ENCODE results near the gene MEF2D.

Gene MEF2D

GRCh38 chr1:156421062-156421938 is 79.3 kb downstream of the MEF2D start:
- Histone ChIP-seq H3K4me1 (ENCODE audit: control insufficient read depth, insufficient read depth, low read length) (peaks cover 2% of the 10 kb centered on the region; the same call in 1 of the 2 replicates), H3K9me3 (ENCODE audit: control insufficient read depth, insufficient read depth, low read depth, low read length) (no peaks in the 10 kb centered on the region), H3K27ac (ENCODE audit: extremely low read depth, low read depth, low read length) (no peak overlapping the region), H3K36me3 (ENCODE audit: control insufficient read depth in 2 of 2, insufficient read depth in 1 of 2, low read length in 2 of 2) (no peaks in the 10 kb centered on the region), H3K4me3 (ENCODE audit: low read depth, low read length) (peak overlapping the region; percentile 17)
- POLR2A ChIA-PET, result interaction anchor here (0.7 to 1.0 kb wide), 3 partner anchors 10 to 69 kb away, joined by 3 to 9 read pairs (median 3); no protein-coding TSS in a partner anchor
- CTCF ChIA-PET, result interaction anchor here (0.7 to 2.6 kb wide), 3 partner anchors 9 to 35 kb away, joined by 3 to 12 read pairs (median 9); no protein-coding TSS in a partner anchor
- peak; percentile 89 for TF ChIP-seq ZNF366 (tag by site-specific recombination; conservative IDR thresholded peaks at IDR 0.05)
- TF ChIP-seq SP7 (tag by site-specific recombination; IDR thresholded peaks at IDR 0.05), result peak; percentile 73; the same call in 1 of the 2 replicates
- no peak for TF ChIP-seq TRIM28 (IDR thresholded peaks at IDR 0.05; ENCODE audit: borderline replicate concordance, low read length)
- TF ChIP-seq, protein P1, sequence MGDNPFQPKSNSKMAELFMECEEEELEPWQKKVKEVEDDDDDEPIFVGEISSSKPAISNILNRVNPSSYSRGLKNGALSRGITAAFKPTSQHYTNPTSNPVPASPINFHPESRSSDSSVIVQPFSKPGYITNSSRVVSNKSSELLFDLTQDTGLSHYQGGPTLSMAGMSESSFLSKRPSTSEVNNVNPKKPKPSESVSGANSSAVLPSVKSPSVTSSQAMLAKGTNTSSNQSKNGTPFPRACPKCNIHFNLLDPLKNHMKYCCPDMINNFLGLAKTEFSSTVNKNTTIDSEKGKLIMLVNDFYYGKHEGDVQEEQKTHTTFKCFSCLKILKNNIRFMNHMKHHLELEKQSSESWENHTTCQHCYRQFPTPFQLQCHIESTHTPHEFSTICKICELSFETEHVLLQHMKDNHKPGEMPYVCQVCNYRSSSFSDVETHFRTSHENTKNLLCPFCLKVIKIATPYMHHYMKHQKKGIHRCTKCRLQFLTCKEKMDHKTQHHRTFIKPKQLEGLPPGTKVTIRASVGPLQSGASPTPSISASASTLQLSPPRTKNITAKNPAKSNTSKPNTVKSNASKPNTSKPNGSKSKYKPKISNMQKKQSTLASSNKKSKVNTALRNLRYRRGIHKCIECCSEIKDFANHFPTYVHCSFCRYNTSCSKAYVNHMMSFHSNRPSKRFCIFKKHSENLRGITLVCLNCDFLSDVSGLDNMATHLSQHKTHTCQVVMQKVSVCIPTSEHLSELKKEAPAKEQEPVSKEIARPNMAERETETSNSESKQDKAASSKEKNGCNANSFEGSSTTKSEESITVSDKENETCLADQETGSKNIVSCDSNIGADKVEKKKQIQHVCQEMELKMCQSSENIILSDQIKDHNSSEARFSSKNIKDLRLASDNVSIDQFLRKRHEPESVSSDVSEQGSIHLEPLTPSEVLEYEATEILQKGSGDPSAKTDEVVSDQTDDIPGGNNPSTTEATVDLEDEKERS (tag by site-specific recombination; IDR thresholded peaks at IDR 0.05), result no peak
- TF ChIP-seq MZF1 (tag by site-specific recombination; IDR thresholded peaks at IDR 0.05; ENCODE audit: borderline replicate concordance), result no peak
- TF ChIP-seq ZNF561 (tag by site-specific recombination; IDR thresholded peaks at IDR 0.05; ENCODE audit: borderline replicate concordance), result peak; percentile 85; the same call in 1 of the 2 replicates
- TF ChIP-seq ZNF514 (tag by site-specific recombination; IDR thresholded peaks at IDR 0.05), result no peak
- TF ChIP-seq ZNF37A (tag by site-specific recombination; IDR thresholded peaks at IDR 0.05), result no peak
- TF ChIP-seq ZNF510 (tag by site-specific recombination; IDR thresholded peaks at IDR 0.05; ENCODE audit: insufficient replicate concordance), result no peak
- peak; percentile 70 for TF ChIP-seq ZNF335 (tag by site-specific recombination; conservative IDR thresholded peaks at IDR 0.05)
- TF ChIP-seq ZNF521 (tag by site-specific recombination; IDR thresholded peaks at IDR 0.05), result no peak
- peak; percentile 64; the same call in 1 of the 2 replicates for TF ChIP-seq ZFP37 (tag by site-specific recombination; IDR thresholded peaks at IDR 0.05)
- TF ChIP-seq ZNF146 (tag by site-specific recombination; IDR thresholded peaks at IDR 0.05), result 0 out of 2 replicates have a peak, but pooled peaks have one; percentile 5
- 0 out of 2 replicates have a peak, but pooled peaks have one; percentile 46 for TF ChIP-seq ZNF747 (tag by site-specific recombination; IDR thresholded peaks at IDR 0.05)
- TF ChIP-seq SP3 (tag by site-specific recombination; IDR thresholded peaks at IDR 0.05), result peak; percentile 70
- no peak for TF ChIP-seq ZNF777 (tag by site-specific recombination; IDR thresholded peaks at IDR 0.05; ENCODE audit: borderline replicate concordance)
- TF ChIP-seq ZNF785 (tag by site-specific recombination; IDR thresholded peaks at IDR 0.05), result no peak
- no peak for TF ChIP-seq ZNF791 (tag by site-specific recombination; IDR thresholded peaks at IDR 0.05)
- TF ChIP-seq ZNF10 (tag by site-specific recombination; IDR thresholded peaks at IDR 0.05), result no peak
- no peak for TF ChIP-seq SETDB1 (IDR thresholded peaks at IDR 0.05; ENCODE audit: insufficient read length, low read length)
- TF ChIP-seq KLF1 (tag by site-specific recombination; IDR thresholded peaks at IDR 0.05), result peak; percentile 42
- TF ChIP-seq ZNF624 (tag by site-specific recombination; IDR thresholded peaks at IDR 0.05), result no peak
- no peak for TF ChIP-seq ZNF701 (tag by site-specific recombination; IDR thresholded peaks at IDR 0.05)
- no peak for TF ChIP-seq ZNF19 (tag by site-specific recombination; IDR thresholded peaks at IDR 0.05; ENCODE audit: low read depth)
- no peak for TF ChIP-seq ZNF518A (tag by site-specific recombination; conservative IDR thresholded peaks at IDR 0.05; ENCODE audit: low read depth)
- no peak for TF ChIP-seq SCRT2 (tag by site-specific recombination; IDR thresholded peaks at IDR 0.05)
- TF ChIP-seq ZNF138 (tag by site-specific recombination; IDR thresholded peaks at IDR 0.05; ENCODE audit: borderline replicate concordance), result no peak
- no peak for TF ChIP-seq ZNF16 (tag by site-specific recombination; IDR thresholded peaks at IDR 0.05; ENCODE audit: low read depth)
- TF ChIP-seq ZNF76 (tag by site-specific recombination; IDR thresholded peaks at IDR 0.05; ENCODE audit: borderline replicate concordance, low read depth), result peak; percentile 73; the same call in 1 of the 2 replicates
